ENCODE data around the gene TEX53.

Gene TEX53

GRCh38 chr9:114678130-114678529 is 20.5 kb upstream of the TEX53 start:
- H3K9me3 ChIP-seq (ENCODE audit: insufficient read depth, low read length, severe bottlenecking), result no peaks in the 10 kb centered on the region
- H3K4me1 ChIP-seq (ENCODE audit: insufficient read depth, low read length), result peaks cover 22% of the 10 kb centered on the region
- ATAC-seq (ENCODE audit: insufficient read depth, low read depth), result no peak
- no peak for TF ChIP-seq EZH2 (IDR thresholded peaks at IDR 0.05; ENCODE audit: borderline replicate concordance, low read depth, low read length, severe bottlenecking)
- TF ChIP-seq, protein P1, sequence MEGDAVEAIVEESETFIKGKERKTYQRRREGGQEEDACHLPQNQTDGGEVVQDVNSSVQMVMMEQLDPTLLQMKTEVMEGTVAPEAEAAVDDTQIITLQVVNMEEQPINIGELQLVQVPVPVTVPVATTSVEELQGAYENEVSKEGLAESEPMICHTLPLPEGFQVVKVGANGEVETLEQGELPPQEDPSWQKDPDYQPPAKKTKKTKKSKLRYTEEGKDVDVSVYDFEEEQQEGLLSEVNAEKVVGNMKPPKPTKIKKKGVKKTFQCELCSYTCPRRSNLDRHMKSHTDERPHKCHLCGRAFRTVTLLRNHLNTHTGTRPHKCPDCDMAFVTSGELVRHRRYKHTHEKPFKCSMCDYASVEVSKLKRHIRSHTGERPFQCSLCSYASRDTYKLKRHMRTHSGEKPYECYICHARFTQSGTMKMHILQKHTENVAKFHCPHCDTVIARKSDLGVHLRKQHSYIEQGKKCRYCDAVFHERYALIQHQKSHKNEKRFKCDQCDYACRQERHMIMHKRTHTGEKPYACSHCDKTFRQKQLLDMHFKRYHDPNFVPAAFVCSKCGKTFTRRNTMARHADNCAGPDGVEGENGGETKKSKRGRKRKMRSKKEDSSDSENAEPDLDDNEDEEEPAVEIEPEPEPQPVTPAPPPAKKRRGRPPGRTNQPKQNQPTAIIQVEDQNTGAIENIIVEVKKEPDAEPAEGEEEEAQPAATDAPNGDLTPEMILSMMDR (IDR thresholded peaks at IDR 0.05; ENCODE audit: borderline replicate concordance, extremely low read depth, low read length, poor library complexity, severe bottlenecking), result no peak
- H3K27ac ChIP-seq (ENCODE audit: low read length), result no peak overlapping the region
- no peaks in the 10 kb centered on the region for H3K79me2 ChIP-seq (ENCODE audit: insufficient read depth, low read length)
- no peak overlapping the region for H3K4me3 ChIP-seq (ENCODE audit: low read depth in 1 of 2, low read length in 2 of 2)
- no peaks in the 10 kb centered on the region for H3K27me3 ChIP-seq (ENCODE audit: insufficient read depth, low read length, poor library complexity)
- no peak overlapping the region for H2AFZ ChIP-seq (ENCODE audit: low read depth, low read length)
- no peak for DNase-seq
- H3K4me2 ChIP-seq (ENCODE audit: insufficient read depth, low read length), result no peak overlapping the region
- no peaks in the 10 kb centered on the region for H3K36me3 ChIP-seq (ENCODE audit: insufficient read depth, low read length)
- no peaks in the 10 kb centered on the region for H4K20me1 ChIP-seq (ENCODE audit: insufficient read depth, low read length)
- no peak overlapping the region for H3K9ac ChIP-seq (ENCODE audit: low read depth, low read length)

DNA sequence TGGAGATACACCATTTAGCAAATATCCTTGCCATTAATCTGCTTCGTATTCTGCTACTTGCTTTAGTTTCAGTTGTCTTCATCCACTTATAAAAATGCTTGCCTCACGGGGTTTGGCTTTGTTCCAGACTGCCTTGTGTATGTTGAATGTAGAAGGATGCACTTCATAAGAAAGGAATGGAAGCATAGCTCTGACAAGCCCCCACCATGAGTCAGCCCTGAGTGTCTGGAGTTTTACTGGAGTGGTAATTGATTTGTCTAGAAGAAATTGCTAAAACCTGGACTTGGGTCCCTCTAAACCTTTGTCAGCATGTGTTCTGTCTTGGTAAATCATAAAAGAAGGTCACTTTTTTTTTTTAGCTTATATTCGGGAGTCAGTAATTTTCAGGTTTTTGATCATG is 19.8 kb upstream of the TEX53 start:
- Histone ChIP-seq H4K20me1 (ENCODE audit: insufficient read depth, low read length) (no peaks in the 10 kb centered on the region), H3K4me3 (ENCODE audit: low read depth in 1 of 2, low read length in 2 of 2) (no peak overlapping the region), H3K36me3 (ENCODE audit: insufficient read depth, low read length) (no peaks in the 10 kb centered on the region), H3K4me2 (ENCODE audit: insufficient read depth, low read length) (0 out of 2 replicates have a peak overlapping the region, but pooled peaks have one; percentile 3), H2AFZ (ENCODE audit: low read depth, low read length) (no peak overlapping the region), H3K4me1 (ENCODE audit: insufficient read depth, low read length) (peaks cover 22% of the 10 kb centered on the region), H3K9ac (ENCODE audit: low read depth, low read length) (no peak overlapping the region), H3K27ac (ENCODE audit: low read length) (0 out of 2 replicates have a peak overlapping the region, but pooled peaks have one; percentile 42), H3K79me2 (ENCODE audit: insufficient read depth, low read length) (no peaks in the 10 kb centered on the region), H3K9me3 (ENCODE audit: insufficient read depth, low read length, severe bottlenecking) (no peaks in the 10 kb centered on the region), H3K27me3 (ENCODE audit: insufficient read depth, low read length, poor library complexity) (no peaks in the 10 kb centered on the region)
- TF ChIP-seq, protein P1 (IDR thresholded peaks at IDR 0.05; ENCODE audit: borderline replicate concordance, extremely low read depth, low read length, poor library complexity, severe bottlenecking), result no peak
- no peak for TF ChIP-seq EZH2 (IDR thresholded peaks at IDR 0.05; ENCODE audit: borderline replicate concordance, low read depth, low read length, severe bottlenecking)
- 0 out of 3 replicates have a peak, but pooled peaks have one; percentile 34 for ATAC-seq (ENCODE audit: insufficient read depth, low read depth)
- DNase-seq, result peak; percentile 33

DNA sequence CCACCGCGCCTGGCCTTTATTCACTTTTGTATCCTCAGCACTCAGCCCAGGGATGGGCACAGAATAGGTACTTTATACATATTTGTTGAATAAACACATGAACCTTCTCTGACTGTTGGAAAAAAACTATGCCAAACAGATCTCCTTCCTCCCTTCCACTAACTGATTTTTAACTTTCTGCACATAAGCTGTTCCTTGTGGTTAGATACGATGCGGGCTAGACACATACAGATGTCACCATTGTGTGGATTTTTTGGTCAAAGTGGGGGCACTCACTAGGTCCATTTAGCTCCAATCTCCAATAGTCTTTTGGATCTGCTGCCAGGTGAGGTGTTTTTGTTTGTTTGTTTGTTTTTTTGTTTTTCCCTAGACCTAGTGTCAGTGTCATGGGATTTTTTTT is 19.3 kb upstream of the TEX53 start:
- peak overlapping the region; percentile 33; the same call in 1 of the 2 replicates for H3K4me2 ChIP-seq (ENCODE audit: insufficient read depth, low read length)

More for the DNA sequence above, 19.3 kb upstream of the TEX53 start:
- ATAC-seq (ENCODE audit: insufficient read depth, low read depth) (no peak), DNase-seq (no peak)
- no peaks in the 10 kb centered on the region for H3K27me3 ChIP-seq (ENCODE audit: insufficient read depth, low read length, poor library complexity)
- no peak overlapping the region for H2AFZ ChIP-seq (ENCODE audit: low read depth, low read length)
- H3K9me3 ChIP-seq (ENCODE audit: insufficient read depth, low read length, severe bottlenecking), result no peaks in the 10 kb centered on the region
- H3K4me3 ChIP-seq (ENCODE audit: low read depth in 1 of 2, low read length in 2 of 2), result no peak overlapping the region
- no peaks in the 10 kb centered on the region for H4K20me1 ChIP-seq (ENCODE audit: insufficient read depth, low read length)
- H3K9ac ChIP-seq (ENCODE audit: low read depth, low read length), result no peak overlapping the region
- H3K79me2 ChIP-seq (ENCODE audit: insufficient read depth, low read length), result no peaks in the 10 kb centered on the region
- H3K27ac ChIP-seq (ENCODE audit: low read length), result peak overlapping the region; percentile 61; the same call in 1 of the 2 replicates
- no peaks in the 10 kb centered on the region for H3K36me3 ChIP-seq (ENCODE audit: insufficient read depth, low read length)
- TF ChIP-seq, protein P1 (IDR thresholded peaks at IDR 0.05; ENCODE audit: borderline replicate concordance, extremely low read depth, low read length, poor library complexity, severe bottlenecking), result no peak
- TF ChIP-seq EZH2 (IDR thresholded peaks at IDR 0.05; ENCODE audit: borderline replicate concordance, low read depth, low read length, severe bottlenecking), result no peak
- H3K4me1 ChIP-seq (ENCODE audit: insufficient read depth, low read length), result peaks cover 22% of the 10 kb centered on the region
